ENCODE results near the gene ANKRD28.
"Not testable (repeated sequence)": the region's sequence is repeated elsewhere in the genome, so short reads cannot be mapped to it uniquely, and the experiment has no call there.

ANKRD28 gene

GRCh38 chr3:15744176-15744575 is 53.6 kb downstream of the ANKRD28 start:
- H3K4me3 ChIP-seq (replicated peaks; ENCODE audit: low read depth, low read length): no peak overlapping the region
- H3K27me3 ChIP-seq (replicated peaks; ENCODE audit: control insufficient read depth, insufficient read depth, low read length): no peaks in the 10 kb centered on the region
- no peak for TF ChIP-seq CTCF (IDR thresholded peaks at IDR 0.05; ENCODE audit: insufficient read depth, low read length, poor library complexity, severe bottlenecking)
- H3K36me3 ChIP-seq (ENCODE audit: control insufficient read depth, insufficient read depth, low read length): no peaks in the 10 kb centered on the region
- DNase-seq (ENCODE audit: extremely low read depth, insufficient read length): no peak

- DNase-seq (ENCODE audit: extremely low read depth, insufficient read length): no peak
- Histone ChIP-seq H3K36me3 (ENCODE audit: control insufficient read depth, insufficient read depth, low read length) (no peaks in the 10 kb centered on the region), H3K27me3 (replicated peaks; ENCODE audit: control insufficient read depth, insufficient read depth, low read length) (no peaks in the 10 kb centered on the region), H3K4me3 (replicated peaks; ENCODE audit: low read depth, low read length) (no peak overlapping the region)
- no peak for TF ChIP-seq CTCF (IDR thresholded peaks at IDR 0.05; ENCODE audit: insufficient read depth, low read length, poor library complexity, severe bottlenecking)
These were observed 54.2 kb downstream of the ANKRD28 start for GRCh38 chr3:15743587-15744009.

- not testable (repeated sequence) for H3K4me3 ChIP-seq (replicated peaks; ENCODE audit: low read depth, low read length); DNase-seq (ENCODE audit: extremely low read depth, insufficient read length); H3K27me3 ChIP-seq (replicated peaks; ENCODE audit: control insufficient read depth, insufficient read depth, low read length); H3K36me3 ChIP-seq (ENCODE audit: control insufficient read depth, insufficient read depth, low read length)
These were observed 55.5 kb downstream of the ANKRD28 start for GRCh38 chr3:15742236-15742635.

GRCh38 chr3:15738616-15739005 is 59.2 kb downstream of the ANKRD28 start:
- not testable (repeated sequence) for H3K36me3 ChIP-seq (ENCODE audit: control insufficient read depth, insufficient read depth, low read length); DNase-seq (ENCODE audit: extremely low read depth, insufficient read length); H3K4me3 ChIP-seq (replicated peaks; ENCODE audit: low read depth, low read length); H3K27me3 ChIP-seq (replicated peaks; ENCODE audit: control insufficient read depth, insufficient read depth, low read length)

- H3K4me3 ChIP-seq (replicated peaks; ENCODE audit: low read depth, low read length): no peak overlapping the region
- DNase-seq (ENCODE audit: extremely low read depth, insufficient read length): no peak
- no peaks in the 10 kb centered on the region; the same call in none of the 2 replicates for H3K36me3 ChIP-seq (ENCODE audit: control insufficient read depth, insufficient read depth, low read length)
- TF ChIP-seq CTCF (IDR thresholded peaks at IDR 0.05; ENCODE audit: insufficient read depth, low read length, poor library complexity, severe bottlenecking): no peak
- no peaks in the 10 kb centered on the region for H3K27me3 ChIP-seq (replicated peaks; ENCODE audit: control insufficient read depth, insufficient read depth, low read length)
These were observed 66.8 kb downstream of the ANKRD28 start for GRCh38 chr3:15731024-15731423.

GRCh38 chr3:15728766-15729165 is 69.0 kb downstream of the ANKRD28 start:
- no peak for DNase-seq (ENCODE audit: extremely low read depth, insufficient read length)
- Histone ChIP-seq H3K4me3 (replicated peaks; ENCODE audit: low read depth, low read length) (no peak overlapping the region), H3K36me3 (ENCODE audit: control insufficient read depth, insufficient read depth, low read length) (no peaks in the 10 kb centered on the region; the same call in none of the 2 replicates), H3K27me3 (replicated peaks; ENCODE audit: control insufficient read depth, insufficient read depth, low read length) (no peaks in the 10 kb centered on the region)
- TF ChIP-seq CTCF (IDR thresholded peaks at IDR 0.05; ENCODE audit: insufficient read depth, low read length, poor library complexity, severe bottlenecking): no peak

GRCh38 chr3:15726881-15727280 is 70.9 kb downstream of the ANKRD28 start:
- peaks cover 2% of the 10 kb centered on the region for H3K36me3 ChIP-seq (ENCODE audit: control insufficient read depth, insufficient read depth, low read length)
- H3K4me3 ChIP-seq (replicated peaks; ENCODE audit: low read depth, low read length): no peak overlapping the region
- no peaks in the 10 kb centered on the region for H3K27me3 ChIP-seq (replicated peaks; ENCODE audit: control insufficient read depth, insufficient read depth, low read length)
- no peak for DNase-seq (ENCODE audit: extremely low read depth, insufficient read length)
- TF ChIP-seq CTCF (IDR thresholded peaks at IDR 0.05; ENCODE audit: insufficient read depth, low read length, poor library complexity, severe bottlenecking): no peak

All from GM06990 (cell line).